C4-2B (cell line): Measurements from ENCODE around the gene CCDC34.

Source experiments
- H3K27ac ChIP-seq: fragments of 450-650 bp; 2 replicates; pipeline ENCODE4 v1.5.1; 2017
- CTCF ChIP-seq: fragments of 450-650 bp; conservative IDR thresholded peaks from 2 replicates; pipeline ENCODE4 v1.5.1; 2017; ENCODE audit warnings: mild to moderate bottlenecking
- ZFX ChIP-seq: fragments of 450-650 bp; IDR thresholded peaks from 2 replicates; pipeline ENCODE4 v1.6.1; 2017

Gene CCDC34, protein sequence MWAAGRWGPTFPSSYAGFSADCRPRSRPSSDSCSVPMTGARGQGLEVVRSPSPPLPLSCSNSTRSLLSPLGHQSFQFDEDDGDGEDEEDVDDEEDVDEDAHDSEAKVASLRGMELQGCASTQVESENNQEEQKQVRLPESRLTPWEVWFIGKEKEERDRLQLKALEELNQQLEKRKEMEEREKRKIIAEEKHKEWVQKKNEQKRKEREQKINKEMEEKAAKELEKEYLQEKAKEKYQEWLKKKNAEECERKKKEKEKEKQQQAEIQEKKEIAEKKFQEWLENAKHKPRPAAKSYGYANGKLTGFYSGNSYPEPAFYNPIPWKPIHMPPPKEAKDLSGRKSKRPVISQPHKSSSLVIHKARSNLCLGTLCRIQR

DNA sequence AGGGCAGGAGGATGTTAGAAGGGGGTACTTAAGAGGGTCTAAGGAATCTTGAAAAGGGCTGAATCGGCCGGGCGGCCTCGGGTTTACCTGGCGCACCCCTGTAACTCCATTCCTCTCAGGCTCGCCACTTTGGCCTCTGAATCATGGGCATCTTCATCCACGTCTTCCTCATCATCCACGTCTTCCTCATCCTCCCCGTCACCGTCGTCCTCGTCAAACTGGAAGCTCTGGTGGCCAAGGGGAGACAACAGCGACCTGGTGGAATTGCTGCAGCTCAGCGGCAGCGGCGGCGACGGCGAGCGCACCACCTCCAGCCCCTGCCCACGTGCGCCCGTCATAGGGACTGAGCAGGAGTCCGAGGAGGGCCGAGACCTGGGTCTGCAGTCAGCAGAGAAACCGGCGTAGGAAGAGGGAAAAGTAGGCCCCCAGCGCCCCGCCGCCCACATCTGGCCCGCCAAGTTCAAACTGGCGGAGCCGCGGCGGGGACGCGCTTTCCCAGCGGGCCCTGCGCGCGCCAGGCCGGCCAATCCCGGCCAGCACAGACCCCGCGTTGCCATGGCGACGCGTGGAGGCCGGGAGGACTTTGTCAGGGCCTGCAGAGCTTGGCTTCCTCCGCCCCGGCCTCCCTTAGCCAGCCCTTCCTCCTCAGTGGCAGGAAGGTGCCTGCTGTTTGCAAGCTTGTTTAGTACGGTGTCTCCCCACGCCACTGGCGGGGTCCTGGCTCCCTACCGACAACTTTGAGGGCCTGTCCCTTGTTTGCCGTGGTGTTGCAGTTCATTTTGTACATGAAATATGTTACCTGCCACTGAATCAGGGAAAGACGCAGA is at the start of gene CCDC34:
TSS of gene CCDC34 (minus strand) at position 467 of the 827 bp plus-strand sequence. CDS start at position 446, 21 bp downstream.
- peak within 1 kb of the TSS; percentile 68 for H3K27ac ChIP-seq
- TF ChIP-seq CTCF: no peak
- peak; percentile 87 for TF ChIP-seq ZFX

DNA sequence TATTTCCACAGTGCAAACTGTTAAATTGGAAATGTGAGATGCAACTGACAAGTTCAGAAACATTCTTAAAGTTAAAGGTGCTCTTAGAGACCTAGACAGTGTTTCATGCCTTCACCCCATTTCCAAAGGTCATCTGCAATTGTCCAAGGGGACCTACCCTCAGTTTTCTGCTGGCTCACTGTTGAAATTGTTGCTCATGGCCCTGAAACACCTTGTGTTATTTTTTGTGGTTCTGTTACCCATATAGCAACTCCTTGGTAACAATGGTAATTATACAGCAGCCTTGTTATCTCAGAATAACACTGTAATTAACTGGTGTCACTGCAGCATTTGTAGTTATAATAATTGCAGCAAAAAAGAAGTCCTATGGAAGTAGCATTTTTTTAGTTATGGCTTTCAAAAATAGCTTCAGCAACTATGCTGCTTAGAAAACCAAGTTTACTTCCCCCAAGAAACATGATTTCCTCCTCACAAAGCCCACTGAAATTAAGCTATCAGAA is 49.2 kb upstream of the CCDC34 start:
- TF ChIP-seq ZFX: no peak
- no peak for TF ChIP-seq CTCF
- no peak overlapping the region for H3K27ac ChIP-seq

DNA sequence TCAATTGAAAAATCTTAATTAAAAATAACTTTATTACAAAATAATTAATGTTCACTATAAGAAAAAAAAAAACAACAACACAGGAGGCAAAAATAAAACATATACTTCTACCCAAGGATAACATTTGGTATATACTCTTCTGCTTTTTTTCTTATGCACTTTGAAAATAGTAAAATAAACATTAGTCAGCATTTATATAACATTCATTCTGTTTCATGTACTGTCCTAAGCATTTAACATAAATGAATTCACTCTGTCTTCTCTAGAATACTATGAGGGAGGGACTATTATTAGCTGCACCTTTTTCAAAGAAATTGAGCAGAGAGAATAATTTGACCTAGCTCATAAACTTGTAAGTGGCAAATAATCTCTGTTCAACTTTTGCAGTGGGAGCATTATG is 48.3 kb upstream of the CCDC34 start:
- no peak overlapping the region for H3K27ac ChIP-seq
- TF ChIP-seq ZFX (no peak), CTCF (no peak)

GRCh38 chr11:27410272-27410671 is 47.3 kb upstream of the CCDC34 start:
- no peak overlapping the region for H3K27ac ChIP-seq
- TF ChIP-seq CTCF: no peak
- TF ChIP-seq ZFX: no peak

DNA sequence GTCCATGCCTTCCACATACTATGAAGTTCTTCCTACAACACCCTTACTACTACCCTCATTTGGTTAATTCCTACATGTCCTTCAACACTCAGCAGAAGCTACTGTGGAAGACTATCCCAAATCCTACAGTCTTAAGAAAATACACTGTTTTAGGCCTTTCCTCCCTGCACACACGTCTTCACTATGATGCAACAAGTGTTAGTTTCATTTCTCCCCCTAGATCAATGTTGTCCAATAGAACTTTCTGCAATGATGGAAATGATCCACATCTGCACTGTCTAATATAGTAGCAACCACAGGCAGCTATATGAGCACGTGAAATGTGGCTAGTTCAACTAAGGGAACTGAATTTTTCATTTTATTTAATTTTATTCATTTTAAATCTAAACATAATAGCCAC is 46.7 kb upstream of the CCDC34 start:
- TF ChIP-seq CTCF (no peak), ZFX (no peak)
- no peak overlapping the region for H3K27ac ChIP-seq

DNA sequence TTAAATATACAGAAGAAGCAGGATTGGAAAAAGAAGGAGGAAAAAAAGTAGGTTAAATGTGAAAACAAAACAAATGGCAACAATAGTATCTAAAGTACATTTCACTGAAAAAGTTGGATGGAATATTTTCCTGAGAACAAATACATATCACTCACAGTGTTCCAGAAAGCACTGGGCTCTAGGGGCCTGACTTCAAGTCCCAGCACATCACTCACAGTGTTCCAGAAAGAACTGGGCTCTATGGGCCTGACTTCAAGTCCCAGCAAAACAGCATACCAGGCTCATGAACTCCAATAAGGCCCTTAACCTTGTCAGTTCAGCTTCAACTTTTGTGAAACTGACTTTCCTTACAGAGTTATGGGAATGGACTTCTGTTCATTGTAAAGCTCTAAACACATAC is 46.0 kb upstream of the CCDC34 start:
- no peak for TF ChIP-seq ZFX
- no peak for TF ChIP-seq CTCF
- no peak overlapping the region for H3K27ac ChIP-seq
